Measurements from ENCODE around the gene RFX8. TPM values are rescaled to one million over a fixed set of nuclear protein-coding genes. Genes with fewer than 3 reads are reported as not detected.

The RFX8 gene
- total and polyA plus RNA-seq, 10 of the 15 experiments (the other 5 are each of a cell fraction or from before 2014, with no cell fraction given), result 0.19 TPM; not detected in 9

DNA sequence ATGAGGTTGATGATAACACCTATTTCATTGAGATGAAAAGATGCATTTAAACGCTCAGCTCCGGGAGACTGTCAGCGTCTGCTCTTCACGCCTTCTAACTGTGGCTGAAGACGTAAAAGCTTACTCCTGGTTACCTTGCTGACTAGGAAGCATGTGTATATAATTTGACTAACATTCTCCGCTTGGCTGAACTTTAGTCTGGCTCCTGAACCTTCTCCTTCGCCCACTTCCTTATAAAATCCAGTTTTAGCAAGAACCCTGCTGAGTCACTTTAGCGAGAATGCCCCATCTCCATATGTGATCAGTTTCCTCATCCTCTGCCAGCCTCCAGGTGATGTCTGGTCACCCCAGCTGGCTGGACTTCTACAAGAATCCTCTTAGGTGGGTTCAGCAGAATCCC, 74.9 kb downstream of the RFX8 start (continued):
- TF ChIP-seq ZNF687 (IDR thresholded peaks at IDR 0.05), result no peak
- TF ChIP-seq NFYA (IDR thresholded peaks at IDR 0.05; ENCODE audit: borderline replicate concordance, low read depth, low read length), result no peak
- TF ChIP-seq, protein P1, sequence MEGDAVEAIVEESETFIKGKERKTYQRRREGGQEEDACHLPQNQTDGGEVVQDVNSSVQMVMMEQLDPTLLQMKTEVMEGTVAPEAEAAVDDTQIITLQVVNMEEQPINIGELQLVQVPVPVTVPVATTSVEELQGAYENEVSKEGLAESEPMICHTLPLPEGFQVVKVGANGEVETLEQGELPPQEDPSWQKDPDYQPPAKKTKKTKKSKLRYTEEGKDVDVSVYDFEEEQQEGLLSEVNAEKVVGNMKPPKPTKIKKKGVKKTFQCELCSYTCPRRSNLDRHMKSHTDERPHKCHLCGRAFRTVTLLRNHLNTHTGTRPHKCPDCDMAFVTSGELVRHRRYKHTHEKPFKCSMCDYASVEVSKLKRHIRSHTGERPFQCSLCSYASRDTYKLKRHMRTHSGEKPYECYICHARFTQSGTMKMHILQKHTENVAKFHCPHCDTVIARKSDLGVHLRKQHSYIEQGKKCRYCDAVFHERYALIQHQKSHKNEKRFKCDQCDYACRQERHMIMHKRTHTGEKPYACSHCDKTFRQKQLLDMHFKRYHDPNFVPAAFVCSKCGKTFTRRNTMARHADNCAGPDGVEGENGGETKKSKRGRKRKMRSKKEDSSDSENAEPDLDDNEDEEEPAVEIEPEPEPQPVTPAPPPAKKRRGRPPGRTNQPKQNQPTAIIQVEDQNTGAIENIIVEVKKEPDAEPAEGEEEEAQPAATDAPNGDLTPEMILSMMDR (IDR thresholded peaks at IDR 0.05 in 2 of 3, conservative IDR thresholded peaks at IDR 0.05 in 1 of 3; ENCODE audit: control insufficient read depth in 2 of 3, extremely low read depth in 1 of 3, insufficient read depth in 1 of 3, low read depth in 3 of 3, low read length in 3 of 3), result no peak
- no peak for TF ChIP-seq ZBED1 (IDR thresholded peaks at IDR 0.05; ENCODE audit: borderline replicate concordance)
- TF ChIP-seq ESRRA (IDR thresholded peaks at IDR 0.05; ENCODE audit: low read length), result no peak
- TF ChIP-seq IRF4 (IDR thresholded peaks at IDR 0.05; ENCODE audit: low read depth, low read length), result no peak
- no peak for TF ChIP-seq NBN (IDR thresholded peaks at IDR 0.05)

Data from GM12878 (cell line).